Ascending aorta (tissue), 2 donors: ENCODE results near the gene DCAF8L2. TPM values are rescaled to one million over a fixed set of nuclear protein-coding genes. Genes with fewer than 3 reads are reported as not detected.

Source experiments
- DNase-seq, 2 donors: peaks; one replicate each; pipeline ENCODE4 v3.0.0-alpha.2; 2019; ENCODE audit warnings: low spot score in 2 of 2
- H3K27ac ChIP-seq, 2 donors: fragments of 200-600 bp; sonication (generic); one replicate each; pipeline ENCODE4 v1.5.1; 2016 to 2017; ENCODE audit warnings: mild to moderate bottlenecking in 1 of 2
- H3K27me3 ChIP-seq: fragments of 200-600 bp; sonication (generic); one replicate; pipeline ENCODE4 v1.5.1; 2017
- H3K36me3 ChIP-seq, 2 donors: fragments of 200-600 bp; sonication (generic); one replicate each; pipeline ENCODE4 v1.5.1; 2016
- H3K4me1 ChIP-seq, 2 donors: fragments of 200-600 bp; sonication (generic); one replicate each; pipeline ENCODE4 v1.5.1; 2016 to 2017; ENCODE audit warnings: mild to moderate bottlenecking in 1 of 2
- H3K4me3 ChIP-seq, 2 donors: fragments of 200-600 bp; sonication (generic); one replicate each; pipeline ENCODE4 v1.5.1; 2016 to 2017; ENCODE audit warnings: mild to moderate bottlenecking in 1 of 2
- H3K9me3 ChIP-seq, 2 donors: fragments of 200-600 bp; sonication (generic); one replicate each; pipeline ENCODE4 v1.5.1; 2016
- intact Hi-C: fragments of 100-400 bp; cut with DNase I; formaldehyde crosslinking; loops from one replicate; pipeline ENCODE4 v1.15.1; 2023
- total RNA-seq: library from RNA; depleted of rRNA; stranded (reverse); fragments of >200 nt; gene quantifications from one replicate; pipeline ENCODE4 v1.1.0, GENCODE V29; 2016
- TF ChIP-seq, protein P1 (sequence below), 3 experiments: fragments of 200-600 bp in 2 of 3; fragments of 450-650 bp in 1 of 3; sonication (generic) in 2 of 3; IDR thresholded peaks; one replicate each; pipeline ENCODE4 v1.5.1; 2016 to 2019; ENCODE audit warnings: antibody characterized with exemption in 3 of 3, mild to moderate bottlenecking in 1 of 3, moderate library complexity in 1 of 3

The DCAF8L2 gene
- total RNA-seq, 1 donor from 2014 or later = not detected

DNA sequence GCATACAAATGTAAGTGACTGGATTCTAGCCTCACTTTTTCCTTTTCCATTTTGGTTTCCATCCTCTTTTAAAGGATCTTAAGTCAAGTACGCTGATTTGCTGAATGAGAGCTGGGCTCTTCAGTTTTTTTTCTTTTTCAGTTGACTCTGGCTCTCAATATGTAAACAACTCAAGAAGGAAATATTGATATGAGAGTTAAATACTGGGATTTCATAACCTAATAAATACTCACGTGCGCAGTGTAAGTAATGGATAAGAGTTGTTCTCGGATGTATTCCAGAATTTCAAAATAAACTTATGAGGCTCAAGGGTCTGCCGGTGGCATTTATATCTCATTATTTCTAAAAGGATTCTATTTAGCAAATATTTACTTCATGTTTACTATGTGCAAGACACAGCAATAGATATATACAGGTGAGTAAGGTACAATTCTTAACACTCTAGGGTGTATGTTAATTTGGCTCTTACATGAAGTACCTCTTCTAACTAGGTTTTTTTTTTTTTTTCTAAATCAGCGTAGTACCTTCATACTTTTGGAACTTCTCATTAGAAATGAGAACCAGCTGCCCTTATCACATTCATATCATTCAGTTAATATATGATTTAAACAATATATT lies 206.6 kb downstream of the DCAF8L2 start:
- Histone ChIP-seq H3K4me1 (no peaks in the 10 kb centered on the region), H3K27ac (no peak overlapping the region), H3K36me3 (no peaks in the 10 kb centered on the region), H3K4me3 (no peak overlapping the region), H3K27me3 (no peaks in the 10 kb centered on the region), H3K9me3 (no peaks in the 10 kb centered on the region)
- intact Hi-C loops = no loop called here
- no peak for DNase-seq
- TF ChIP-seq, protein P1, sequence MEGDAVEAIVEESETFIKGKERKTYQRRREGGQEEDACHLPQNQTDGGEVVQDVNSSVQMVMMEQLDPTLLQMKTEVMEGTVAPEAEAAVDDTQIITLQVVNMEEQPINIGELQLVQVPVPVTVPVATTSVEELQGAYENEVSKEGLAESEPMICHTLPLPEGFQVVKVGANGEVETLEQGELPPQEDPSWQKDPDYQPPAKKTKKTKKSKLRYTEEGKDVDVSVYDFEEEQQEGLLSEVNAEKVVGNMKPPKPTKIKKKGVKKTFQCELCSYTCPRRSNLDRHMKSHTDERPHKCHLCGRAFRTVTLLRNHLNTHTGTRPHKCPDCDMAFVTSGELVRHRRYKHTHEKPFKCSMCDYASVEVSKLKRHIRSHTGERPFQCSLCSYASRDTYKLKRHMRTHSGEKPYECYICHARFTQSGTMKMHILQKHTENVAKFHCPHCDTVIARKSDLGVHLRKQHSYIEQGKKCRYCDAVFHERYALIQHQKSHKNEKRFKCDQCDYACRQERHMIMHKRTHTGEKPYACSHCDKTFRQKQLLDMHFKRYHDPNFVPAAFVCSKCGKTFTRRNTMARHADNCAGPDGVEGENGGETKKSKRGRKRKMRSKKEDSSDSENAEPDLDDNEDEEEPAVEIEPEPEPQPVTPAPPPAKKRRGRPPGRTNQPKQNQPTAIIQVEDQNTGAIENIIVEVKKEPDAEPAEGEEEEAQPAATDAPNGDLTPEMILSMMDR (IDR thresholded peaks at IDR 0.05) = no peak

DNA sequence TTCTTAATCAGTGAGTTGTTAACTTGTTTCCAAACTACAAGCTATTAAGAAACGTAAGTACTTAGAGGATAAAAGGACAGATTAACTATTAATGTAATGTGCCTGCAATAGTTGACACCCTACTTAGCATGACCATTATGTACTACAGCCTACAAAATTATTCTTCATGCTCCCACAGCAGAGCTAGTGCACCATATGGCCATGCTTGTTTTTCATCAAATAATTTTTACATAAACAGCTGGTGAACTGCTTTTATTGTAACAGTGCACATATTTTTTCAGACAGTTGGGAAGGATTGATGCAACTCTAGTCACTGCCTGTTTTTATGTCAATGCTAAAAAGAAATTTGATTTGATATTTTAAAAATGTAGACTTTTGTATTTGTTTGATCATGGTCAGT lies 207.4 kb downstream of the DCAF8L2 start:
- Histone ChIP-seq H3K4me3 (no peak overlapping the region), H3K27ac (no peak overlapping the region), H3K36me3 (no peaks in the 10 kb centered on the region), H3K27me3 (no peaks in the 10 kb centered on the region), H3K4me1 (no peaks in the 10 kb centered on the region), H3K9me3 (no peaks in the 10 kb centered on the region)
- TF ChIP-seq, protein P1 (IDR thresholded peaks at IDR 0.05) = no peak
- no peak for DNase-seq
- intact Hi-C loops = no loop called here

Other genes with a start within 250 kb of the DCAF8L2 start
- gene PPP4R3C, start 127.0 kb upstream of the DCAF8L2 start, total RNA-seq = not detected
- gene MAGEB10, start 217.6 kb downstream of the DCAF8L2 start, total RNA-seq = not detected